OCI-LY3 (cell line): Measurements from ENCODE around the gene DNASE1L3.
"Not testable (repeated sequence)": the region's sequence is repeated elsewhere in the genome, so short reads cannot be mapped to it uniquely, and the experiment has no call there.

Source experiments
- H2AFZ ChIP-seq: fragments of 200-600, 300-600 bp; shearing (Covaris generic); 2 replicates; pipeline ENCODE4 v1.6.0; 2014; ENCODE audit warnings: antibody characterized with exemption, low read depth, low read length
- H3K27ac ChIP-seq: fragments of 200-600, 300-600 bp; sonication (generic); 2 replicates; pipeline ENCODE4 v1.5.1; 2014; ENCODE audit warnings: mild to moderate bottlenecking, low read length, moderate library complexity, mixed read lengths
- H3K27me3 ChIP-seq: fragments of 200-600, 300-600 bp; sonication (generic); 2 replicates; pipeline ENCODE4 v1.6.1; 2014; ENCODE audit warnings: low read depth, low read length, mixed read lengths
- H3K36me3 ChIP-seq: fragments of 200-600, 300-600 bp; sonication (generic); replicated peaks from 2 replicates; pipeline ENCODE3; 2014; ENCODE audit warnings: low read depth, low read length, mixed read lengths
- H3K4me1 ChIP-seq: fragments of 300-600, 200-600 bp; sonication (generic); 2 replicates; pipeline ENCODE4 v1.6.1; 2014; ENCODE audit warnings: low read length, mixed read lengths
- H3K4me2 ChIP-seq: fragments of 200-600, 300-600 bp; sonication (generic); 2 replicates; pipeline ENCODE4 v1.6.1; 2014; ENCODE audit warnings: low read length, mixed read lengths
- H3K4me3 ChIP-seq: fragments of 300-600, 200-600 bp; sonication (generic); 2 replicates; pipeline ENCODE4 v1.5.1; 2014; ENCODE audit warnings: antibody characterized with exemption, mild to moderate bottlenecking, low read length, moderate library complexity
- H3K79me2 ChIP-seq: fragments of 300-600, 200-600 bp; shearing (Covaris generic); 2 replicates; pipeline ENCODE4 v1.6.1; 2014; ENCODE audit warnings: mild to moderate bottlenecking, low read length, mixed read lengths
- H3K9ac ChIP-seq: fragments of 300-600, 200-600 bp; shearing (Covaris generic); 2 replicates; pipeline ENCODE4 v1.6.0; 2014; ENCODE audit warnings: mild to moderate bottlenecking, low read length, moderate library complexity
- H3K9me3 ChIP-seq: fragments of 200-600, 300-600 bp; shearing (Covaris generic); 2 replicates; pipeline ENCODE4 v1.6.1; 2014; ENCODE audit warnings: low read length, mixed read lengths; ENCODE audit not compliant: insufficient read depth
- H4K20me1 ChIP-seq: fragments of 200-600, 300-600 bp; sonication (generic); 2 replicates; pipeline ENCODE4 v1.6.1; 2016; ENCODE audit warnings: low read length, mixed read lengths; ENCODE audit not compliant: insufficient read depth
- EZH2phosphoT487 ChIP-seq: fragments of 200-600 bp; shearing (Covaris generic); IDR thresholded peaks from 2 replicates; pipeline ENCODE4 v1.6.1; 2018; ENCODE audit warnings: antibody characterized with exemption, mixed run types, low read depth
- TF ChIP-seq, protein P1 (sequence below): fragments of 200-600, 300-600 bp; sonication (generic); IDR thresholded peaks from 2 replicates; pipeline ENCODE4 v1.5.1; 2014; ENCODE audit warnings: antibody characterized with exemption, low read length, low read depth

The DNASE1L3 gene

DNA sequence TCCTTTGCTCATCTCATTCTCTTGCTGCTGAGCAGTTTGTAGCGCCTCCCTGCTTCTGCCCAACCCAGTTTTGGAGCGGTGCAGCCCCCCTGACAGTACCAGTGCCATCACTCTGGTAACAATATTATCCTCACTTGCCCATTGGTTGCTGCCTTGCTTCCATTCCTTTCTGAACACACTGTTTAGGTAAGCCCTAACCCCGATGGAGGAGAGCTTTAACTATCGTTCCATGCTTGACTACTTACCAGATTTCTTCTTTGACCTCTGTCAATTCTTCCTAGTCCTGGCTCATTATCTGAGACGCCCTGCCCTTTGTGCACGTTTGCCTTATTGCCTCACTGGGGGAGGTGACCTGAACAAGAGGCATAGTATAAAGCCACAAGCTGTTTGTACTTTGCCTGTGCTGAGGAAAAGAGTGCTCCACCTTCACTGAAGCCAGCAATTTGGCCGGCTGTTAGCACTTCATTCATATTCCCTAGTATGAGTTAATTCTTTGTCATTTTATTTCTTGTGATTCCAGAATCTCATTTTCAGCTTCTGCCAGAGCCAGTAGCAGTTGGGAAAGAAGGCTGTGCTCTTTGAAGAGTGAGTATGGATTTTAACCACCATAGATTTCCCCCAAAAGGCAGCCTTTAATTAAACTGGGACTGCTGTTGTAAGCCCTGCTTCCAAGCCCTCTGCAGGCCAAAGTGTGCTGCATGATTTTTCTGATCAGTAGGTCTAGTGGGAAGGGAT lies 38.8 kb upstream of the DNASE1L3 start:
- no peak overlapping the region for H3K27ac ChIP-seq
- H3K9ac ChIP-seq, result no peak overlapping the region
- H3K79me2 ChIP-seq, result peaks cover 5% of the 10 kb centered on the region; the same call in 1 of the 2 replicates
- no peaks in the 10 kb centered on the region for H3K9me3 ChIP-seq
- no peak overlapping the region for H3K4me2 ChIP-seq
- no peak for TF ChIP-seq EZH2phosphoT487
- TF ChIP-seq, protein P1, sequence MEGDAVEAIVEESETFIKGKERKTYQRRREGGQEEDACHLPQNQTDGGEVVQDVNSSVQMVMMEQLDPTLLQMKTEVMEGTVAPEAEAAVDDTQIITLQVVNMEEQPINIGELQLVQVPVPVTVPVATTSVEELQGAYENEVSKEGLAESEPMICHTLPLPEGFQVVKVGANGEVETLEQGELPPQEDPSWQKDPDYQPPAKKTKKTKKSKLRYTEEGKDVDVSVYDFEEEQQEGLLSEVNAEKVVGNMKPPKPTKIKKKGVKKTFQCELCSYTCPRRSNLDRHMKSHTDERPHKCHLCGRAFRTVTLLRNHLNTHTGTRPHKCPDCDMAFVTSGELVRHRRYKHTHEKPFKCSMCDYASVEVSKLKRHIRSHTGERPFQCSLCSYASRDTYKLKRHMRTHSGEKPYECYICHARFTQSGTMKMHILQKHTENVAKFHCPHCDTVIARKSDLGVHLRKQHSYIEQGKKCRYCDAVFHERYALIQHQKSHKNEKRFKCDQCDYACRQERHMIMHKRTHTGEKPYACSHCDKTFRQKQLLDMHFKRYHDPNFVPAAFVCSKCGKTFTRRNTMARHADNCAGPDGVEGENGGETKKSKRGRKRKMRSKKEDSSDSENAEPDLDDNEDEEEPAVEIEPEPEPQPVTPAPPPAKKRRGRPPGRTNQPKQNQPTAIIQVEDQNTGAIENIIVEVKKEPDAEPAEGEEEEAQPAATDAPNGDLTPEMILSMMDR, result no peak
- H3K36me3 ChIP-seq, result peaks cover 8% of the 10 kb centered on the region
- no peaks in the 10 kb centered on the region for H3K27me3 ChIP-seq
- no peak overlapping the region for H2AFZ ChIP-seq
- H3K4me1 ChIP-seq, result no peaks in the 10 kb centered on the region
- no peak overlapping the region for H3K4me3 ChIP-seq
- no peaks in the 10 kb centered on the region for H4K20me1 ChIP-seq

DNA sequence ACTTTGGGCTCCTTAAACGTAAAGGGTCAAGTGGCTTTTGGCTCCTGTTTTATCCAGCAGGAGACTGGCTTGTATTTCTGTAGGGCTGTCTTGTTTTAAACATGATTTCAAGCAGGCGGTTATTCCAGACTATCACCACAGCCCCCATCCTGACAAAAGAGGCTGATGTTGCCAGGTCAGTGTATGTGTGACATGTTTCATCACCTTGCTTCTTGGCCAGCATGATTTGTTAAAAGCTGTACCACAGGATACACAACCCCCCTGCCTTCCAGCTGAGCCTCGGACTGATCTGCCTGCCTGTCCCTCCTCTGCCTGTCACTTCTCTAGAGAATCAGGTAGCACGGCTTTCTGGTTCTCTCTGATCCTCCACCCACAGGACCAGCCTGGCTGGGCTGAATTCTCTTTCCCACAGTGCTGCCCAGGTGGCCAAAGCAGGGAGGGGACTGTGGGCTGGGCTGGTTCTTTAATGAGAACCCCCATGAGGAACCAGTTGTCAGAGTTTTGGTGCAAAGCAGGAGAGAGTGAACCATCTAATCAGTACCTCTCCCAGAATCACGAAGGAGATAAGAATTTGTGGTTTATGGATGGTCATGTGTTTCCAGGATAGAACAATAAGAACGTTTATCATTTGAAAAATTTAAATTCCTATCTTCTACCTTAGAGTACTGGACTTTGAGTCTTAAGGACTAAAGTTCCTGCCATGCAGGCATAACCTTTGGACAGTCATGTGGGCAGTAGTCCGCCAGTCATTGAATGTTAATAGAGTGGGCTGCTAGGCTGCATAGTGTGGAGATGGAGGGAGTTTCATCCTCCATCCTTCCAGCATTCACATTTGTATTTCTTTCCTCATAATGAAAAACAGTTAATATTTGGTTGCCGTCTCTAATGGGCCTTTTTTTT lies 35.6 kb upstream of the DNASE1L3 start:
- Histone ChIP-seq H3K4me2 (no peak overlapping the region), H3K36me3 (peaks cover 2% of the 10 kb centered on the region), H3K27me3 (no peaks in the 10 kb centered on the region), H4K20me1 (peaks cover 8% of the 10 kb centered on the region; the same call in 1 of the 2 replicates), H2AFZ (no peak overlapping the region), H3K9ac (no peak overlapping the region), H3K4me3 (no peak overlapping the region), H3K4me1 (no peaks in the 10 kb centered on the region), H3K27ac (no peak overlapping the region), H3K9me3 (no peaks in the 10 kb centered on the region), H3K79me2 (peaks cover 21% of the 10 kb centered on the region)
- no peak for TF ChIP-seq EZH2phosphoT487
- TF ChIP-seq, protein P1, result no peak

DNA sequence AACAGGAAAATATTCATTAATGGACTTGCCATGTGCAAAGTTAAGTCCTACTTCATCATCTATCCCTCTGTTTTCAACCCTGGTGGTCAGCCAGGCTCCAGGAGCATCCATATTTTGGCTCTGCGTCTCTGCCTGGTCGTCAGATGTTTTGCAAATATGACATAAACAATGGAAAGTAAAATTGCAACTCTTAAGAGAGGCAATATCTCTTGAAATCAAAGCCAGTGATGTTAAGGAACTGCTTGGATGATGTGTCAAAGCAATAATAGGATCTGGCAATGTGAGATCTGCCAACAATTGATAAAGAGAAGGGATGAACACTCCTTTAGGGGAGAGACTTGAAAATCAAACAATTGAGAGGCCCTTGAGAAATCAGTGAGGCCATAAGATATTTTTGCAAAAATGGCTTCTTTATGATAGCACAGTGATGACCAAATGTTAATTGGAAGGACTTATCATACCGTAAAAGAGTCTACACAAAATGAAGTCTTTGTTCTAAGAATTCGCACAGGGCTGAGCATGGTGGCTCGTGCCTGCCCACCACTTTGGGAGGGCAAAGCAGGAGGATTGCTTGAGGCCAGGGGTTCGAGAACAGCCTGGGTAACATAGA lies 33.3 kb upstream of the DNASE1L3 start:
- no peaks in the 10 kb centered on the region for H3K4me1 ChIP-seq
- H3K36me3 ChIP-seq, result peaks cover 2% of the 10 kb centered on the region
- H3K9me3 ChIP-seq, result no peaks in the 10 kb centered on the region
- H4K20me1 ChIP-seq, result peaks cover 8% of the 10 kb centered on the region; the same call in 1 of the 2 replicates
- H2AFZ ChIP-seq, result no peak overlapping the region
- H3K9ac ChIP-seq, result no peak overlapping the region
- H3K4me2 ChIP-seq, result no peak overlapping the region
- H3K4me3 ChIP-seq, result no peak overlapping the region
- no peak for TF ChIP-seq EZH2phosphoT487
- TF ChIP-seq, protein P1, result no peak
- H3K27ac ChIP-seq, result no peak overlapping the region
- H3K27me3 ChIP-seq, result no peaks in the 10 kb centered on the region
- peaks cover 33% of the 10 kb centered on the region for H3K79me2 ChIP-seq

DNA sequence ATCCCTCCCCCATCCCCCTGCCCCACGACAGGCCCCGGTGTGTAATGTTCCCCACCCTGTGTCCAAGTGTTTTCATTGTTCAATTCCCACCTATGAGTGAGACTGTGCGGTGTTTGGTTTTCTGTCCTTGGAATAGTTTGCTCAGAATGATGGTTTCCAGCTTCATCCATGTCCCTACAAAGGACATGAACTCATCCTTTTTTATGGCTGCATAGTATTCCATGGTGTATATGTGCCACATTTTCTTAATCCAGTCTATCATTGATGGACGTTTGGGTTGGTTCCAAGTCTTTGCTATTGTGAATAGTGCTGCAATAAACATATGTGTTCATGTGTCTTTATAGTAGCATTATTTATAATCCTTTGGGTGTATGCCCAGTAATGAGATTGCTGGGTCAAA lies 32.1 kb upstream of the DNASE1L3 start:
- H3K27ac ChIP-seq, H3K4me3 ChIP-seq, H2AFZ ChIP-seq, H3K36me3 ChIP-seq, H3K9ac ChIP-seq, H3K4me1 ChIP-seq, H3K4me2 ChIP-seq, H3K9me3 ChIP-seq, H3K27me3 ChIP-seq, H4K20me1 ChIP-seq: not testable (repeated sequence)
- H3K79me2 ChIP-seq, result peaks cover 44% of the 10 kb centered on the region
